ENCODE data around the gene TBC1D24.

Gene TBC1D24

DNA sequence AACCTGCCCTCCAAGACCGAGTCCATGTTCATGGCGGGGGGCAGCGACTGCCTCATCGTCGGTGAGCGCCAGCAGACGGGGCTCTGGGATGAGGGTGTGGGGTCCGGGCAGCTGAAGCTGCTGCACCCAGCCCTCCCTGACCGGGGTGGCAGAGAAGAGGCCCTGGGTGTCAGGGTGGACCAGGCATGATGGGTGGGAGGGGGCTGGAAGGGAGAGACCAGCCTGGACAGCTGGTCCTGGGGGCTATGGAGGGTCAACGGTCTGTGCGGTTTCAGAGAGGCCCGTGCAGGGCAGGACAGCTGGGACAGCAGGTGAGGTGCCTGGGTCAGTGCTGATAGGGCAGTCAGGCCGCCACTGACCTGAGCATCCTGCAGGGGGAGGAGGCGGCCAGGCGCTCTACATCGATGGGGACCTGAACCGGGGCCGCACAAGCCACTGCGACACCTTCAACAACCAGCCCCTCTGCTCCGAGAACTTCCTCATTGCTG, 25.5 kb downstream of the TBC1D24 start:
- no peak for DNase-seq

DNA sequence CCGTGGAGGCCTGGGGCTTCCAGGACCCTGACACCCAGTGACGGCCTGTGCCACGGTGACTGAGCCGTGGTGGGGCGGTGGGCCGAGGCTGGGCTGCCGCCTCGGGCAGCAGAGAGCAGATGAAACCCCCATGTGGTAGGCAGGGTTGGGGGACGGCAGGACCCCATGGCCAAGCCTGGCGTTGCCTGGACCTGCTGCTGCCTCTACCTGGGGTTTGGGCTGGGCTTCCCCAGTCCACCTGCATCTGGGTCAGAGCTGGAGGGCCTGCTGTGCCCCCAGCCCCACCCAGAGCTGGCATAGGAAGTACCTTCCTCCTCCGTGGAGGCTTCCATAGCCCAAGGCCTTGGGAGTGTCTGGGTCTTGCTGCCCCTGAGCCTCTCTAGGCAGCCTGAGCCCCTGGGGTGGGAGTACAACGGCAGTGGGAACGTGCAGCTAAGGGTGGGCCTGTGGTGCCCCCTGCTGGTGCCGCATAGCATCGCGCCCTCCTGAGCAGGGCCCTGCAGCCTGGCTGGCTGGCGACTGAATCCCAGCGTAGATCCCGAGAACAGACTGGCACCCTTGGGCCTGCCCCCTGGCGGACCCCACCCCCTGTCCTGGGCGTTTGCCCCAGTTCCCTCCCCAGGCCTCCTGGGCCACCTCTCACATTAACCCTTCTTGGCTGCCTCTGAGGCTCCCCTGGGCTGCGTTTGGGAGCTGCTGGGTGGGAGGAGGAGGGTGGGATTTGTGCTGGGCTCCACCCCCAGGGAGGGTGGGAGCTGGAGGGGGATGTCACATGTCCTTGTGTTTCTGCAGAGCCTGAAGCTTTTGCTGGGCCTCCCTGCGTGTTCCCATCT, 26.2 kb downstream of the TBC1D24 start:
- DNase-seq: peak; percentile 76

- no peak for DNase-seq
Observed at GRCh38 chr16:2501946-2502895, 27.3 kb downstream of the TBC1D24 start.

GRCh38 chr16:2505695-2506094, 30.8 kb downstream of the TBC1D24 start:
- no peak for DNase-seq

DNA sequence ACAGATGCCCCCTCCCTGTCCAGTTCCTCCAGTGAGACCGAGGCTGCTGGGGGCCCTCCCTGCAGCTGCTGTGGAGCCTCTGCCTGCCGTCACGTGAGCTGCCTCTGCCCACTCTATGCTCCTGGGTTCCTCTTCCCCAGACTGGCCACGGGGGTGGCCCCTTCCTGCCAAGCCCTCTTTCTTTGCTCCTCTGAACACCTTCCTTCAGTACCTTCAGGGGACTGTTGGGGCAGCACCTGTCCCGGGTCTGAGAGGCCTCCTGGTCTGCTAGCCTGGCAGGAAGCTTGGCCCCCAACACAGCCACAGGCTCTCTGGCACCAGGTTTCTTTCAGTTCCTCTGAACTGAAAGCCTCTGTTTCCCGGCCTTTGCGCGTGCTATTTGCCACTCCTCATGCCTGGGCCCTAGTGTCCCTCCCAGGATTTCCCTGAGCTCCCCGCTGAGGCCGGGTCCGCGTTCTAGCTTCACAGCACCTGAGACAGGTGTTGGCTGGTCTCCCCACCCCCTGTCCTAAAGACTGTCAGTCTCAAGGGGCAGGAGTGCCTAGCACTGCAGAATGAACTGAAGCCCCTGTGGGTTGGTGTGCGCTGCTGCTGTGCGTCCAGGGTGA, 32.2 kb downstream of the TBC1D24 start:
- DNase-seq: no peak

- DNase-seq: no peak
Observed at GRCh38 chr16:2507665-2508064, 32.7 kb downstream of the TBC1D24 start.

DNA sequence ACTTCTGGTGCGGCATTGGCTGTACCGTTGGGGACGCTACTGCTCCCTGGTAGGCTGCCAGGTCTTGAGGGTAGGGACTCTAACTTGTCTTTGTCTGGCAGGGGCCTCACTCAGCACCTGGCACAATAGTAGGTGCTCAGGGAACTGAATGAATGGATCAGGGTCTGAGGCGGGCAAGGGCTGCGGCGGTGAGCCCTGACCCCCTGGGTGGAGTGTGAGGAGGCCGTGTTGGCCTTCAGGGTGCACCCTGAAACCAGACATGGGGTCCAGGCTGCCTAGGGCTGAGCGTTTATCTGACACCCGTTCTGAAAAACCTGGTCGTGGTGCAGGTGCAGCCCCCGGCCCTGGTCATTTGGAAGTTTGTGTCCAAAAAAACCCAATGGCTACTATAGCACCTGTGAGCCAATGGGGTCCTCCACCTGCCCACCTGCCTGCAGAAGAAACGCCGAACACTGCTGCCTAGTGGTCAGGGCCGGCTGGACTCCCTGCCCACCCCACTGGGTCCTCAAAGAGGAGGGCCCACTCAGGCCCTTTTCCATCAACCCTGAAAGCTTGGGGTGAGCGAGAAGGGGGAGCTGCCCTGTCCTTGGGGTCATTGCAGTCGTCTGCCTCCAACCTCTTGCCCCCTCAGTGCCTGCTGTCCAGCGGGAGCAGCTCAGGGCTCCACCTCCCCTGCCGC, 33.9 kb downstream of the TBC1D24 start:
- no peak for DNase-seq

- DNase-seq: no peak
Observed at GRCh38 chr16:2511128-2511800, 36.3 kb downstream of the TBC1D24 start.

DNA sequence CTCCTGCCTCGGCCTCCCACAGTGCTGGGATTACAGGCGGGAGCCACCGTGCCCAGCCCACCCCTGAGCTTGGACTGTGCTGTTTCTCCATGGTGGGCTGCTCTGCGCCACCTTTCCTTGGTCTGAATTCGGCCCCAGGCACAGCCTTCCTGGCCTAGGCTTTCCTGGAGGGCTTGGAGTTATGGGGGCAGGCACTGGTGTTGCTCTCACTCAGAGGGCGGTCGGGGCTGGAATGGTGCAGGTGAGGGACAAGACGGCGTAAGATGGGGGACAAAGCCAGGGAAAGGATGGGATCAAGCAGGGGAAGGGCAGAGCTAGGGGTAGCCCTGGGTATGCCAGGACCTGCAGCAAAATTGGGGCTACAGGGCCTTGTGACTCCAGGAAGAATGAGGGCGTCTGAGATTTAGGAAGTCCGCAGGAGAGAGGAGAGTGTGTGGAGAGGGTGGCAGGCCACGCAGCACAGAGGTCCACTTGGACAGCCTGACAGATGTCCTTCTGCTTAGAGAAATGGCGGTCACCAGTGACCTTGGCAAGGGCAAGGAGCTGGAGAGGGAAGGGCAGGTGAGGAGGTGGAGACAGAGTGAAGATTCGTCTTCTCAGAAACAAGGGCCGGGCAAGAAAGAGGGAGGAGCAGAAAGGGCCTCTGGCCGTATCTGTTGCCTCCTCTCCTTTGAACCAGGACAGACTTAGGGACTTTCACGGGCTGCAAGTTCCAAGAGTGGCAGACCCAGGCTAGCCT, 37.2 kb downstream of the TBC1D24 start:
- DNase-seq: no peak

DNA sequence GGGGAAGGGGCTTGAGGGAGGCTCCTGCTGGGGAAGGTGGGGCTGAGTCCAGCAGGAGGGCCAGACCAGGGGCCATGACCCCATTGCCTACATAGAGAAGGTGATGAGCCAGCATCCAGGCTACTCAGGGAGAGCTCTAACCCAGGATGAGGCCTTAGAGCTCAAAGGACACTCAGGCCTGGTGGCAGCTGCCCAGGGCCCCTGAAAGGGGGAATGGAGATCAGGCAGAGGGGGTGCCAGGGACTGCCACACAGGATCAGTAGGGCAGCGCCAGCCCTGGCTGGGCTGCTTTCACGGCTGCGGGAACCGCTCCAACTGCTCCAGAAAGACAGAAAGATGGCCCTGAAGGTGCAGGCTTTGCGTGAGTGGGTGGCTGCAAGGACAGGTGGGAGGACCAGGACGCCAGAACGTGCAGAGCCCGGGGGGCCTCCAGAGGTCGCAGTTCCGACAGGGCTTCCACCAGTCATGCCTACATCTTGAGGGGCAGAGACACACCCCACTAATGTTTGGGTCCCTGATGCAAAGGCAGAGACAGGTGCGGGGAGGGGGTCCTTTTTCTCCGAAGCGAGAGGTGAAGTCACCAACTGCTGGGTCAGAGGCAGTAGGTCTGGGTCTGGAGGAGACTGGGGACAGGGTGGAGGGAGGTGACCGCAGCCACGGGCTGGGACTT, 37.9 kb downstream of the TBC1D24 start:
- no peak for DNase-seq

DNA sequence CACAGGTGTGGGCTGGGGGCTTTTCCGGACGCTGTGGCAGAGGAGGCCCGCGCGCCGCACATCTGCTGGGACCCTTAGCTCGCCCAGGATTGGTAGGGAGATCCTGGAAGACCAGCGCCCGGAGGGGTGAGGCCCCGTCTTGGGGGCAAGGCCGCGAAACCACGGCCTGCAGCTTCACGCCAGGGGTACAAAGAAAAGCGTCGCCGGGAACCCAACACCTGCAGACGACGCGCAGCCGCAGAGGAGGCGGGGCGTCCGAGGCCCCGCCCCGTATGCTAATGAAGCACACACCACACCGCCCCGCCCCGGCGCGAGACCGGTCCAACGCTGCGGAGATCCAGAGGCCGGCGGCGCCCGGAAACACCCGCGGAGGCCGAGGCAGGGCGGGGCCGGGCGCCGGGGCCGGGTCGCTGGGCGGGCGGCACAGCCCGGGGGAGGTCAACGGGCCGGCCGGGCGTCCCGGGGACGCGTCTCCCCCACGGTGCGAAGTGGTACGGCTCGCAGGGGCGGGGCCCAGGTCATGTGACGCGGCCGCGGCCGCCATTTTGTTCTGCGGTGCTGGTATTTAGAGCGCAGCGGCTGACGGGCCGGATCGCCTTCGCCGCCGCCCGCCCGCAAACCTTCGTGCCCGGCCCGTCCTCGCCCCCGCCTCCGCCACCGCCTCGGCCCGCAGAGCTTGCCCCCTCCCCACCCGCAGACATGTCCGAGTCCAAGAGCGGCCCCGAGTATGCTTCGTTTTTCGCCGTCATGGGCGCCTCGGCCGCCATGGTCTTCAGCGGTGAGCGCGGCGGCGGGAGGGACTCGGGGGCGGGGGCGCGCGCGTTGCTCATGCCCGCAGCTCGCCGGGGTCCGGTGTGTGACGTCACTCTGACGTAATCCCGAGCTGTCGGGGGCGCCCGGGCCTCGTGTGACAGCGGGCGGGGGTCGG, 38.7 kb downstream of the TBC1D24 start, which contains the start of gene ATP6V0C:
TSS of gene ATP6V0C (plus strand) at position 548 of the 928 bp plus-strand sequence. CDS start at position 700, 152 bp downstream.
- peak; percentile 84 to 85 for DNase-seq

DNA sequence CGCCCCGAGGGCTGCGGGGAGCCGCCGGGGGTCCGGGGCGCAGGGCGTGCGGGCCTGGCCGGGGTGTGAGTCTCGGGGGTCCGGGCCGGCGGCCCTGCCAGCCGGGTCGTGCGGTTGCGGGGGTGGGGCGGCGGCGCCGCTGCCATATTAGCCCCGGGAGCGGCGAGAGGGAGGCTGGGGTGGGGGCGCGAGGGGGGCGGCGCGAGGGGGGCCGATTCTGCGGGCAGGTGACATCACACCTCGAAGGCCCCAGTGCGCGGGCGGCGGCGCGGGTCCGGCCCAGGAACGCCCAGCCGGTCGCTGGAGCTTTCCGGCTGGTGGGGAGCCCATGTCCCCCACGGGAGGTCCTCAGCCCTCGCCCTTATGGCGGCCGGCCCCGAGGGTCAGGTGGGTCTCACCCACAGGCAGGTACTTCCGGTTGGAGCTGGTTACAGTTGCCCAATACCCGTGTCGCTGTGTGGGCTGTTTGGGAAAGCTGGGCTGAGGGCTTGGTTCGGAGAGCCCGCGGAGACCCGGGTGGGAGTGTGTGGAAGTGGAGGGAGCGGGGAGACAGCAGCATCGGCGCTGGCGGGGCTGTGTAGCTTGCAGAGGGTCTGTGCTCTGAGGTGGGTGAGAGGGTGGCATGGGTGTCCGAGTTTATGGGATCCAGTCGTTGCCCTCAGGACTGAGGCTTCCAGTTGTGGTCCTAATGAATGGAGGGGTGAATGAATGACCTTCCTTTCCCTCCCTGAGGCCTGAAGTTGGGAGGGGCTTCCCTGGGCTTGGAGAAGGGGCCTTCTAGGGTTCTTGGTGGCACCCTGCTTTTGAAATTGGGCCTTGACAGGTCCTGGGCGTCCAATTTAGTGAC, 39.6 kb downstream of the TBC1D24 start:
- DNase-seq: peak in 1 of 2 experiments; percentile 26

- no peak for DNase-seq
Observed at GRCh38 chr16:2515180-2515851, 40.4 kb downstream of the TBC1D24 start.

GRCh38 chr16:2516391-2517240, 41.7 kb downstream of the TBC1D24 start:
- no peak for DNase-seq

GRCh38 chr16:2517954-2518605, 43.2 kb downstream of the TBC1D24 start:
- DNase-seq: no peak

All from activated CD4-positive, alpha-beta T cell treated with anti-CD3 and anti-CD28 coated beads, Interleukin-2, amount 50 U/mL, for 4 hours (primary cell).